HG03460 (cell line): Measurements from ENCODE around the gene KCP.

Experiments used
- ATAC-seq: cut with Tn5 transposase; IDR thresholded peaks from one replicate; pipeline ENCODE4 v1.9.1; 2021; ENCODE audit not compliant: unreplicated experiment

KCP gene

GRCh38 chr7:128830231-128831177, 80.0 kb downstream of the KCP start, which contains the start of gene FLNC:
Gene FLNC (plus strand): TSS chr7:128830406. CDS start chr7:128830638, 232 bp downstream.
- ATAC-seq, result no peak

- no peak for ATAC-seq
Measured at GRCh38 chr7:128829391-128830166, 80.9 kb downstream of the KCP start.

GRCh38 chr7:128827971-128828711, 82.4 kb downstream of the KCP start:
- ATAC-seq, result no peak

- no peak for ATAC-seq
Measured at GRCh38 chr7:128827248-128827958, 83.1 kb downstream of the KCP start.

- ATAC-seq, result no peak
Measured at GRCh38 chr7:128826916-128827247, 83.6 kb downstream of the KCP start.
